Immature natural killer cell (primary cell): ENCODE data around the gene SFTPA1. TPM values are rescaled to one million over a fixed set of nuclear protein-coding genes. Genes with fewer than 3 reads are reported as not detected.
"Not testable (repeated sequence)": the region's sequence is repeated elsewhere in the genome, so short reads cannot be mapped to it uniquely, and the experiment has no call there.

Experiments
- DNase-seq, 3 donors: peaks; one replicate each; pipeline ENCODE4 v3.0.0; 2022; ENCODE audit warnings: mixed read lengths in 1 of 3
- H3K27ac Mint-ChIP-seq, 6 donors: one replicate each; pipeline ENCODE4 v1.8.0; 2020; ENCODE audit warnings: mixed read lengths in 6 of 6, mild to moderate bottlenecking in 5 of 6, inconsistent platforms in 4 of 6, moderate library complexity in 3 of 6
- H3K27me3 Mint-ChIP-seq, 3 donors: one replicate each; pipeline ENCODE4 v1.8.0; 2020 to 2021; ENCODE audit warnings: low read depth in 3 of 3, mild to moderate bottlenecking in 3 of 3, mixed read lengths in 3 of 3, moderate library complexity in 3 of 3, inconsistent platforms in 1 of 3
- H3K36me3 Mint-ChIP-seq, 3 donors: one replicate each; pipeline ENCODE4 v1.8.0; 2020; ENCODE audit warnings: mixed read lengths in 3 of 3, inconsistent platforms in 2 of 3, mild to moderate bottlenecking in 2 of 3
- H3K4me1 Mint-ChIP-seq, 2 donors: one replicate each; pipeline ENCODE4 v1.8.0; 2020; ENCODE audit warnings: inconsistent platforms in 2 of 2, mild to moderate bottlenecking in 2 of 2, mixed read lengths in 2 of 2, moderate library complexity in 1 of 2
- H3K4me3 Mint-ChIP-seq, 5 donors: one replicate each; pipeline ENCODE4 v1.8.0; 2020; ENCODE audit warnings: mild to moderate bottlenecking in 5 of 5, mixed read lengths in 5 of 5, inconsistent platforms in 3 of 5, moderate library complexity in 3 of 5
- H3K9me3 Mint-ChIP-seq, 6 donors: one replicate each; pipeline ENCODE4 v1.8.0; 2020; ENCODE audit warnings: mild to moderate bottlenecking in 6 of 6, mixed read lengths in 6 of 6, inconsistent platforms in 4 of 6, moderate library complexity in 3 of 6
- polyA plus RNA-seq, 3 donors: library from polyadenylated mRNA; unstranded; fragments of 300-500 nt; fragmentation: Illumina TruSeq; gene quantifications; one replicate each; pipeline ENCODE4 v1.2.3, GENCODE V29; 2021

The SFTPA1 gene
- polyA plus RNA-seq, 3 donors from 2014 or later: not detected

- Mint-ChIP-seq H3K27me3 (peaks cover 0 to 13% (median 2%) of the 10 kb centered on the region in 3 donors), H3K9me3 (peaks cover 5 to 20% (median 15%) of the 10 kb centered on the region in 6 donors)
- not testable (repeated sequence) for H3K4me1 Mint-ChIP-seq, H3K36me3 Mint-ChIP-seq, H3K4me3 Mint-ChIP-seq, H3K27ac Mint-ChIP-seq, DNase-seq
Observed at GRCh38 chr10:79594565-79594964, 16.2 kb upstream of the SFTPA1 start.

GRCh38 chr10:79595510-79595909 is 15.2 kb upstream of the SFTPA1 start:
- peaks cover 0 to 12% (median 2%) of the 10 kb centered on the region in 3 donors for H3K27me3 Mint-ChIP-seq
- no peak overlapping the region for H3K27ac Mint-ChIP-seq
- no peak overlapping the region for H3K4me3 Mint-ChIP-seq
- no peaks in the 10 kb centered on the region for H3K4me1 Mint-ChIP-seq
- H3K9me3 Mint-ChIP-seq: peaks cover 5 to 22% (median 15%) of the 10 kb centered on the region in 6 donors
- peaks cover 0 to 4% (median 0%) of the 10 kb centered on the region in 3 donors for H3K36me3 Mint-ChIP-seq
- DNase-seq: no peak

- Mint-ChIP-seq H3K27me3 (peaks cover 0 to 11% (median 6%) of the 10 kb centered on the region in 3 donors), H3K9me3 (peaks cover 5 to 22% (median 15%) of the 10 kb centered on the region in 6 donors)
- DNase-seq, H3K27ac Mint-ChIP-seq, H3K4me1 Mint-ChIP-seq, H3K36me3 Mint-ChIP-seq, H3K4me3 Mint-ChIP-seq: not testable (repeated sequence)
Observed at GRCh38 chr10:79599644-79600043, 11.1 kb upstream of the SFTPA1 start.

GRCh38 chr10:79601939-79602338 is 8.8 kb upstream of the SFTPA1 start:
- no peak for DNase-seq
- H3K36me3 Mint-ChIP-seq: peaks cover 0 to 4% (median 0%) of the 10 kb centered on the region in 3 donors
- no peak overlapping the region for H3K27ac Mint-ChIP-seq
- H3K9me3 Mint-ChIP-seq: peaks cover 5 to 20% (median 14%) of the 10 kb centered on the region in 6 donors
- no peak overlapping the region for H3K4me3 Mint-ChIP-seq
- peaks cover 0 to 5% (median 4%) of the 10 kb centered on the region in 3 donors for H3K27me3 Mint-ChIP-seq
- H3K4me1 Mint-ChIP-seq: no peaks in the 10 kb centered on the region

- Mint-ChIP-seq H3K27me3 (peaks cover 0 to 6% (median 0%) of the 10 kb centered on the region in 3 donors), H3K36me3 (no peaks in the 10 kb centered on the region), H3K9me3 (peaks cover 0 to 11% (median 7%) of the 10 kb centered on the region in 6 donors), H3K4me1 (no peaks in the 10 kb centered on the region), H3K4me3 (no peak overlapping the region), H3K27ac (no peak overlapping the region)
- DNase-seq: no peak
Observed at GRCh38 chr10:79602953-79603352, 7.8 kb upstream of the SFTPA1 start.

GRCh38 chr10:79604294-79604693 is 6.4 kb upstream of the SFTPA1 start:
- no peak for DNase-seq
- Mint-ChIP-seq H3K9me3 (peaks cover 0 to 2% (median 0%) of the 10 kb centered on the region in 6 donors), H3K4me3 (no peak overlapping the region), H3K4me1 (no peaks in the 10 kb centered on the region), H3K27me3 (peaks cover 0 to 6% (median 0%) of the 10 kb centered on the region in 3 donors), H3K36me3 (no peaks in the 10 kb centered on the region), H3K27ac (no peak overlapping the region)

- Mint-ChIP-seq H3K27ac (no peak overlapping the region), H3K9me3 (no peaks in the 10 kb centered on the region), H3K4me3 (no peak overlapping the region), H3K4me1 (no peaks in the 10 kb centered on the region), H3K36me3 (no peaks in the 10 kb centered on the region), H3K27me3 (peaks cover 0 to 6% (median 0%) of the 10 kb centered on the region in 3 donors)
- no peak for DNase-seq
Observed at GRCh38 chr10:79605308-79605707, 5.4 kb upstream of the SFTPA1 start.

- Mint-ChIP-seq H3K4me3 (no peak overlapping the region), H3K4me1 (no peaks in the 10 kb centered on the region), H3K9me3 (no peaks in the 10 kb centered on the region), H3K27ac (peak overlapping the region in 1 of 6 donors; percentile 30), H3K27me3 (peaks cover 0 to 3% (median 2%) of the 10 kb centered on the region in 3 donors), H3K36me3 (no peaks in the 10 kb centered on the region)
- DNase-seq: no peak
Observed at GRCh38 chr10:79608505-79609375, 2.0 kb upstream of the SFTPA1 start.

- H3K9me3 Mint-ChIP-seq, H3K27me3 Mint-ChIP-seq, H3K27ac Mint-ChIP-seq, H3K36me3 Mint-ChIP-seq, DNase-seq, H3K4me1 Mint-ChIP-seq, H3K4me3 Mint-ChIP-seq: not testable (repeated sequence)
Observed at GRCh38 chr10:79611193-79611976, 646 bp downstream of the SFTPA1 start.

GRCh38 chr10:79615577-79615976 is 4.8 kb downstream of the SFTPA1 start:
- H3K36me3 Mint-ChIP-seq: no peaks in the 10 kb centered on the region

GRCh38 chr10:79616164-79616563 is 5.4 kb downstream of the SFTPA1 start:
- H3K36me3 Mint-ChIP-seq: no peaks in the 10 kb centered on the region
- H3K9me3 Mint-ChIP-seq: peaks cover 0 to 6% (median 0%) of the 10 kb centered on the region in 6 donors
- H3K27ac Mint-ChIP-seq: no peak overlapping the region
- no peaks in the 10 kb centered on the region for H3K4me1 Mint-ChIP-seq
- no peak overlapping the region for H3K4me3 Mint-ChIP-seq
- no peak for DNase-seq
- H3K27me3 Mint-ChIP-seq: peaks cover 0 to 5% (median 0%) of the 10 kb centered on the region in 3 donors

More at GRCh38 chr10:79615577-79615976, 4.8 kb downstream of the SFTPA1 start:
- Mint-ChIP-seq H3K4me3 (no peak overlapping the region), H3K27ac (no peak overlapping the region), H3K4me1 (no peaks in the 10 kb centered on the region), H3K27me3 (peaks cover 0 to 5% (median 0%) of the 10 kb centered on the region in 3 donors), H3K9me3 (peaks cover 0 to 6% (median 0%) of the 10 kb centered on the region in 6 donors)
- DNase-seq: no peak

GRCh38 chr10:79623663-79624062 is 12.9 kb downstream of the SFTPA1 start:
- H3K27me3 Mint-ChIP-seq: peaks cover 0 to 11% (median 5%) of the 10 kb centered on the region in 3 donors
- not testable (repeated sequence) for H3K4me1 Mint-ChIP-seq, H3K27ac Mint-ChIP-seq, H3K36me3 Mint-ChIP-seq, H3K4me3 Mint-ChIP-seq, DNase-seq
- H3K9me3 Mint-ChIP-seq: peaks cover 2 to 29% (median 13%) of the 10 kb centered on the region in 6 donors

- Mint-ChIP-seq H3K36me3 (peaks cover 0 to 4% (median 3%) of the 10 kb centered on the region in 3 donors), H3K4me3 (no peak overlapping the region)
Observed at GRCh38 chr10:79627075-79627474, 16.3 kb downstream of the SFTPA1 start.

GRCh38 chr10:79628083-79628482 is 17.3 kb downstream of the SFTPA1 start:
- peaks cover 0 to 3% (median 2%) of the 10 kb centered on the region in 3 donors for H3K36me3 Mint-ChIP-seq
- no peaks in the 10 kb centered on the region for H3K4me1 Mint-ChIP-seq
- no peak overlapping the region for H3K27ac Mint-ChIP-seq
- no peak overlapping the region for H3K4me3 Mint-ChIP-seq
- no peak for DNase-seq
- H3K9me3 Mint-ChIP-seq: peaks cover 2 to 29% (median 11%) of the 10 kb centered on the region in 6 donors
- peaks cover 2 to 26% (median 4%) of the 10 kb centered on the region in 3 donors for H3K27me3 Mint-ChIP-seq

More at GRCh38 chr10:79627075-79627474, 16.3 kb downstream of the SFTPA1 start:
- Mint-ChIP-seq H3K4me1 (no peaks in the 10 kb centered on the region), H3K27ac (no peak overlapping the region), H3K27me3 (peaks cover 2 to 26% (median 2%) of the 10 kb centered on the region in 3 donors), H3K9me3 (peaks cover 2 to 29% (median 12%) of the 10 kb centered on the region in 6 donors)
- DNase-seq: no peak
